Thyroid gland (tissue), 4 donors: ENCODE results near the gene KAT7.

Experiments
- POLR2A ChIP-seq, 2 donors: fragments of 450-650 bp; IDR thresholded peaks; one replicate each; pipeline ENCODE4 v1.6.1; 2017; ENCODE audit warnings: antibody characterized with exemption in 2 of 2, mild to moderate bottlenecking in 2 of 2, moderate library complexity in 1 of 2
- TF ChIP-seq, protein P1 (sequence below), 6 experiments: fragments of 200-600 bp in 3 of 6; fragments of 450-650 bp in 3 of 6; sonication (generic) in 3 of 6; IDR thresholded peaks; one replicate each; pipeline ENCODE4 v1.5.1; 2016 to 2019; ENCODE audit warnings: antibody characterized with exemption in 6 of 6, mild to moderate bottlenecking in 2 of 6, inconsistent platforms in 1 of 6, moderate library complexity in 1 of 6

GRCh38 chr17:49870298-49870697 lies 81.8 kb downstream of the KAT7 start:
- no peak for TF ChIP-seq POLR2A (IDR thresholded peaks at IDR 0.05)
- TF ChIP-seq, protein P1, sequence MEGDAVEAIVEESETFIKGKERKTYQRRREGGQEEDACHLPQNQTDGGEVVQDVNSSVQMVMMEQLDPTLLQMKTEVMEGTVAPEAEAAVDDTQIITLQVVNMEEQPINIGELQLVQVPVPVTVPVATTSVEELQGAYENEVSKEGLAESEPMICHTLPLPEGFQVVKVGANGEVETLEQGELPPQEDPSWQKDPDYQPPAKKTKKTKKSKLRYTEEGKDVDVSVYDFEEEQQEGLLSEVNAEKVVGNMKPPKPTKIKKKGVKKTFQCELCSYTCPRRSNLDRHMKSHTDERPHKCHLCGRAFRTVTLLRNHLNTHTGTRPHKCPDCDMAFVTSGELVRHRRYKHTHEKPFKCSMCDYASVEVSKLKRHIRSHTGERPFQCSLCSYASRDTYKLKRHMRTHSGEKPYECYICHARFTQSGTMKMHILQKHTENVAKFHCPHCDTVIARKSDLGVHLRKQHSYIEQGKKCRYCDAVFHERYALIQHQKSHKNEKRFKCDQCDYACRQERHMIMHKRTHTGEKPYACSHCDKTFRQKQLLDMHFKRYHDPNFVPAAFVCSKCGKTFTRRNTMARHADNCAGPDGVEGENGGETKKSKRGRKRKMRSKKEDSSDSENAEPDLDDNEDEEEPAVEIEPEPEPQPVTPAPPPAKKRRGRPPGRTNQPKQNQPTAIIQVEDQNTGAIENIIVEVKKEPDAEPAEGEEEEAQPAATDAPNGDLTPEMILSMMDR (IDR thresholded peaks at IDR 0.05) = no peak
